ENCODE results near the gene ZNF672.
"Not testable (repeated sequence)": the region's sequence is repeated elsewhere in the genome, so short reads cannot be mapped to it uniquely, and the experiment has no call there.

Gene ZNF672

DNA sequence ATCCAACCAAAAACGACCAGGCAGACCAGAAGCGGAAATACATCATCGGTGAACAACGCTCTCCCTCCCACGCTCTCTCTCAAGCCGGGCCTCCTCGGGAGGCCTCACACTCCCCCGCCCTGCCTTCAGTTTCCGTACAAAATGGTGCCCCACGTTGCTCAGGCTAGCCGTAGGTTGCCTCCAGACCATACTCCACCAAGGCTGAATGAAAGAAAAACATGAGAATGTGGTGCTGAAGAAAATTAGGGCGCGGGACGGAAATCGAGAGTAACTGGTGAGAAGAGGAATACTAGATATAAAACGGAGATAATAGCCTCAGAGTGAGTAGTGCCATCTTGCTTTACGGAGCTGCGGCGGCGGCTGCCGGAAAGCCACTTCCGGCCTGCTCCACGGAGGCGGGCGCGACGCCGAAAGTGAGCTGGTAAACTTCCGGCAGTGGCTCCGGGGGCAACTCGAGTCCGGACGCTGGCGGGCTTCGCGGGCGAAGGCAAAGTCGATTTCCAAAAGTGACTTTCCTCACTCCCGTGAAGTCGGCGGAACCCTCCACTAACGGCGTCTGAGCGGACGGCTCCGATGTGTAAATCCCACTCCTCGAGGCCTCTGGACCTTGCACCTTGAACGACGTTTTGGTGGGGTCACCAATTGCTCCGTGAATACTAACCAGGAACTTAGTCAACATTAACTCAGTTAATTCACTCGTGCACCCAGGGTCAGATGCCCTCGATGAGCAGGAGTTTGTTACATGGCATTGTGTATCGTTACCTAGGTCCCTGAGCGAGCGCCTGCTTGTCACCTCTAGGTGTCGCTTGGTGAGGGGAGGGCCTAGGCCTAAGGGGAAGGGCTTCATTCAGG lies 11.9 kb upstream of the ZNF672 start, which contains the start of gene SH3BP5L:
TSS of gene SH3BP5L (minus strand) at position 7 of the 852 bp plus-strand sequence. CDS start 980 bp downstream, outside the sequence.
- Histone ChIP-seq H2AK5ac (ENCODE audit: low read depth, low read length) (peak within 1 kb of the TSS; percentile 28), H2BK15ac (ENCODE audit: low read length) (no peak within 1 kb of the TSS), H3K36me3 (replicated peaks in 1 of 2; ENCODE audit: control insufficient read depth in 2 of 2, insufficient read depth in 2 of 2, low read length in 2 of 2) (peaks cover 18 to 33% of the 10 kb centered on the region in 2 donors), H4K91ac (ENCODE audit: low read depth, low read length, poor library complexity) (no peak within 1 kb of the TSS), H3K9ac (ENCODE audit: low read depth, low read length, poor library complexity) (peak within 1 kb of the TSS; percentile 94), H3K4me1 (ENCODE audit: control insufficient read depth in 2 of 2, insufficient read depth in 1 of 2, low read depth in 1 of 2, low read length in 2 of 2) (peaks cover 8 to 13% of the 10 kb centered on the region in 2 donors), H2BK120ac (ENCODE audit: low read depth, low read length) (no peak within 1 kb of the TSS), H3K4me2 (ENCODE audit: insufficient read depth, low read length, poor library complexity, severe bottlenecking) (peak within 1 kb of the TSS; percentile 75), H3K4me3 (ENCODE audit: low read length in 2 of 2) (peak within 1 kb of the TSS; percentile 71 to 92), H2BK12ac (ENCODE audit: low read length) (no peak within 1 kb of the TSS), H3K4ac (ENCODE audit: low read length) (no peak within 1 kb of the TSS), H3K79me1 (ENCODE audit: low read depth, low read length) (peaks cover 18% of the 10 kb centered on the region), H3K14ac (ENCODE audit: low read length) (peak within 1 kb of the TSS; percentile 5), H3K9me3 (replicated peaks in 1 of 2; ENCODE audit: control insufficient read depth in 2 of 2, insufficient read depth in 1 of 2, low read depth in 1 of 2, low read length in 2 of 2) (no peaks in the 10 kb centered on the region), H2AFZ (ENCODE audit: low read length) (peak within 1 kb of the TSS; percentile 96), H3K27ac (replicated peaks; ENCODE audit: low read length) (peak within 1 kb of the TSS; percentile 79), H3K27me3 (ENCODE audit: control insufficient read depth in 3 of 3, insufficient read depth in 3 of 3, low read depth in 1 of 3, low read length in 3 of 3) (no peaks in the 10 kb centered on the region), H4K8ac (ENCODE audit: low read depth, low read length) (no peak within 1 kb of the TSS), H3K23ac (ENCODE audit: low read depth, low read length, poor library complexity) (peak within 1 kb of the TSS; percentile 49), H3K18ac (ENCODE audit: low read length) (peak within 1 kb of the TSS; percentile 93), H2BK5ac (ENCODE audit: low read length) (peak within 1 kb of the TSS; percentile 30)
- DNase-seq (ENCODE audit: low spot score) = peak; percentile 85
- no CpG with 5 or more reads among the region's 56 CpGs for WGBS, 2 donors (ENCODE audit: extremely low coverage in 2 of 2, insufficient read length in 2 of 2, insufficient replicate concordance in 1 of 2)

GRCh38 chr1:248828845-248829244 lies 9.2 kb upstream of the ZNF672 start:
- Histone ChIP-seq H3K79me1 (ENCODE audit: low read depth, low read length) (peaks cover 11% of the 10 kb centered on the region), H3K9ac (ENCODE audit: low read depth, low read length, poor library complexity) (no peak overlapping the region), H2AK5ac (ENCODE audit: low read depth, low read length) (no peak overlapping the region), H2BK12ac (ENCODE audit: low read length) (no peak overlapping the region), H3K4ac (ENCODE audit: low read length) (no peak overlapping the region), H3K27ac (replicated peaks; ENCODE audit: low read length) (no peak overlapping the region), H4K8ac (ENCODE audit: low read depth, low read length) (no peak overlapping the region), H4K91ac (ENCODE audit: low read depth, low read length, poor library complexity) (no peak overlapping the region), H3K23ac (ENCODE audit: low read depth, low read length, poor library complexity) (no peak overlapping the region), H3K4me3 (ENCODE audit: low read length in 2 of 2) (no peak overlapping the region), H2BK120ac (ENCODE audit: low read depth, low read length) (no peak overlapping the region), H3K36me3 (replicated peaks in 1 of 2; ENCODE audit: control insufficient read depth in 2 of 2, insufficient read depth in 2 of 2, low read length in 2 of 2) (peaks cover 6 to 10% of the 10 kb centered on the region in 2 donors), H2AFZ (ENCODE audit: low read length) (no peak overlapping the region), H2BK15ac (ENCODE audit: low read length) (no peak overlapping the region), H3K4me2 (ENCODE audit: insufficient read depth, low read length, poor library complexity, severe bottlenecking) (no peak overlapping the region), H3K4me1 (ENCODE audit: control insufficient read depth in 2 of 2, insufficient read depth in 1 of 2, low read depth in 1 of 2, low read length in 2 of 2) (peaks cover 8 to 13% of the 10 kb centered on the region in 2 donors), H3K27me3 (ENCODE audit: control insufficient read depth in 3 of 3, insufficient read depth in 3 of 3, low read depth in 1 of 3, low read length in 3 of 3) (no peaks in the 10 kb centered on the region), H3K18ac (ENCODE audit: low read length) (no peak overlapping the region), H3K14ac (ENCODE audit: low read length) (no peak overlapping the region), H2BK5ac (ENCODE audit: low read length) (no peak overlapping the region), H3K9me3 (replicated peaks in 1 of 2; ENCODE audit: control insufficient read depth in 2 of 2, insufficient read depth in 1 of 2, low read depth in 1 of 2, low read length in 2 of 2) (no peaks in the 10 kb centered on the region)
- no peak for DNase-seq (ENCODE audit: low spot score)
- WGBS, 2 donors (ENCODE audit: extremely low coverage in 2 of 2, insufficient read length in 2 of 2, insufficient replicate concordance in 1 of 2) = no CpG with 5 or more reads among the region's 3 CpGs

- H2BK5ac ChIP-seq (ENCODE audit: low read length); H3K27me3 ChIP-seq (ENCODE audit: control insufficient read depth in 3 of 3, insufficient read depth in 3 of 3, low read depth in 1 of 3, low read length in 3 of 3); H3K4me2 ChIP-seq (ENCODE audit: insufficient read depth, low read length, poor library complexity, severe bottlenecking); H3K23ac ChIP-seq (ENCODE audit: low read depth, low read length, poor library complexity); H2AK5ac ChIP-seq (ENCODE audit: low read depth, low read length); H2BK120ac ChIP-seq (ENCODE audit: low read depth, low read length); DNase-seq (ENCODE audit: low spot score); H3K36me3 ChIP-seq (replicated peaks in 1 of 2; ENCODE audit: control insufficient read depth in 2 of 2, insufficient read depth in 2 of 2, low read length in 2 of 2); H3K9me3 ChIP-seq (replicated peaks in 1 of 2; ENCODE audit: control insufficient read depth in 2 of 2, insufficient read depth in 1 of 2, low read depth in 1 of 2, low read length in 2 of 2); H3K27ac ChIP-seq (replicated peaks; ENCODE audit: low read length); H2BK12ac ChIP-seq (ENCODE audit: low read length); H2AFZ ChIP-seq (ENCODE audit: low read length); H3K18ac ChIP-seq (ENCODE audit: low read length); H4K91ac ChIP-seq (ENCODE audit: low read depth, low read length, poor library complexity); H3K9ac ChIP-seq (ENCODE audit: low read depth, low read length, poor library complexity); H3K4ac ChIP-seq (ENCODE audit: low read length); H3K4me1 ChIP-seq (ENCODE audit: control insufficient read depth in 2 of 2, insufficient read depth in 1 of 2, low read depth in 1 of 2, low read length in 2 of 2); H3K14ac ChIP-seq (ENCODE audit: low read length); H4K8ac ChIP-seq (ENCODE audit: low read depth, low read length); H3K79me1 ChIP-seq (ENCODE audit: low read depth, low read length); H2BK15ac ChIP-seq (ENCODE audit: low read length); H3K4me3 ChIP-seq (ENCODE audit: low read length in 2 of 2): not testable (repeated sequence)
- no CpG with 5 or more reads among the region's 3 CpGs for WGBS, 2 donors (ENCODE audit: extremely low coverage in 2 of 2, insufficient read length in 2 of 2, insufficient replicate concordance in 1 of 2)
These were observed 7.4 kb upstream of the ZNF672 start for GRCh38 chr1:248830718-248831017.

DNA sequence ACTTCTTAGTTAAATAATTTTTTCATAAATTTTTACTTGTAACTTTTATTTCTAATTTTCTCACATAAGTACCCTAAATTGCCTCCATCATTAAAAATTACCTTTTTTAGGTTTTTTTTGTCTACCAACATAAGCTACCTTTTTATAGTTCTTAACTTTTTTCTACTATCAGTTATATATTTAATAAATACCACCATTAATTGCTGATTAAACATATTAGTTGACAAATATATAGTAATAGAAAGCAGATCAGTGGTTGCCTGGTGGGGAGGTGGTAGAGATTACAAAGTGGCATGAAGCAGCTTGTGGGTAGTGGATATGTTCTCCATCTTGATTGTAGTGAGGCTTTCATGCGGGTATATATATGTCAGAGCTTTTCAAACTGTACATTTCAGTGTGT lies 6.2 kb upstream of the ZNF672 start:
- no peak overlapping the region for H2BK5ac ChIP-seq (ENCODE audit: low read length)
- no peak overlapping the region for H2BK120ac ChIP-seq (ENCODE audit: low read depth, low read length)
- no peak overlapping the region for H2BK15ac ChIP-seq (ENCODE audit: low read length)
- H3K9me3 ChIP-seq (replicated peaks in 1 of 2; ENCODE audit: control insufficient read depth in 2 of 2, insufficient read depth in 1 of 2, low read depth in 1 of 2, low read length in 2 of 2) = no peaks in the 10 kb centered on the region
- no peak overlapping the region for H2AFZ ChIP-seq (ENCODE audit: low read length)
- H3K9ac ChIP-seq (ENCODE audit: low read depth, low read length, poor library complexity) = no peak overlapping the region
- H3K4ac ChIP-seq (ENCODE audit: low read length) = no peak overlapping the region
- no peak overlapping the region for H3K27ac ChIP-seq (replicated peaks; ENCODE audit: low read length)
- no peaks in the 10 kb centered on the region for H3K27me3 ChIP-seq (ENCODE audit: control insufficient read depth in 3 of 3, insufficient read depth in 3 of 3, low read depth in 1 of 3, low read length in 3 of 3)
- WGBS, 2 donors (ENCODE audit: extremely low coverage in 2 of 2, insufficient read length in 2 of 2, insufficient replicate concordance in 1 of 2) = no CpG with 5 or more reads among the region's 1 CpG
- H3K79me1 ChIP-seq (ENCODE audit: low read depth, low read length) = no peaks in the 10 kb centered on the region
- H4K8ac ChIP-seq (ENCODE audit: low read depth, low read length) = no peak overlapping the region
- no peak overlapping the region for H3K4me3 ChIP-seq (ENCODE audit: low read length in 2 of 2)
- no peak overlapping the region for H3K18ac ChIP-seq (ENCODE audit: low read length)
- H2AK5ac ChIP-seq (ENCODE audit: low read depth, low read length) = no peak overlapping the region
- peaks cover under 1 to 2% of the 10 kb centered on the region in 2 donors for H3K4me1 ChIP-seq (ENCODE audit: control insufficient read depth in 2 of 2, insufficient read depth in 1 of 2, low read depth in 1 of 2, low read length in 2 of 2)
- no peak overlapping the region for H3K23ac ChIP-seq (ENCODE audit: low read depth, low read length, poor library complexity)
- no peak overlapping the region for H3K14ac ChIP-seq (ENCODE audit: low read length)
- H3K36me3 ChIP-seq (replicated peaks in 1 of 2; ENCODE audit: control insufficient read depth in 2 of 2, insufficient read depth in 2 of 2, low read length in 2 of 2) = no peaks in the 10 kb centered on the region
- H2BK12ac ChIP-seq (ENCODE audit: low read length) = no peak overlapping the region
- no peak overlapping the region for H4K91ac ChIP-seq (ENCODE audit: low read depth, low read length, poor library complexity)
- no peak overlapping the region for H3K4me2 ChIP-seq (ENCODE audit: insufficient read depth, low read length, poor library complexity, severe bottlenecking)
- DNase-seq (ENCODE audit: low spot score) = no peak

Data from neuronal stem cell (in vitro differentiated cells).